ENCODE data around the gene PDE6H.

DNA sequence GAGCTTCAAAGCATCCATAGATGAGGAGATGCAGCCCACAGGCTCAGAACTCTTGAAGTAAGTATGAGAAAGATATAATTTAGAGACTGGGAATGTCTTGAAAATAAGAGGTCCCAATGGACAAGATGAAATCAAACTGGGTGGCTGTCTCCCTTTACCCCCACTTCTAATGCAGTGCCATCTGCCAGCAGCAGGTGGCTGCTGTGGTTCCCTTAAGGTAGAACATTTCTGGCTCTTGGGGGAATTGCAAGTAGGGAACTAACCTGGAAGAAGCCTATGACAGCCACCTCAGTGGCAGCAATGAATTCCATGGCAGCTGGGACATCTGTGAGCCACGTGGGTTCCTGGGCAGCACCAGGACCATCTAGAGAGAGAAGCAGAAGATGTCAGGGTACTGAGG lies 35.2 kb upstream of the PDE6H start:
- TF ChIP-seq EZH2 (IDR thresholded peaks at IDR 0.05; ENCODE audit: borderline replicate concordance, low read depth, low read length, poor library complexity, severe bottlenecking) (no peak), CTCF (conservative IDR thresholded peaks at IDR 0.05; ENCODE audit: low read depth, low read length) (peak; percentile 28; the same call in 1 of the 2 replicates)

Measured in A673 (cell line).